ENCODE results near the gene IFNLR1.

The IFNLR1 gene

GRCh38 chr1:24150234-24151174, 36.6 kb downstream of the IFNLR1 start:
- peak; percentile 82 to 85 for DNase-seq (ENCODE audit: low read depth in 1 of 2, low spot score in 1 of 2)

GRCh38 chr1:24149866-24150233, 37.2 kb downstream of the IFNLR1 start:
- peak; percentile 13 to 51 for DNase-seq (ENCODE audit: low read depth in 1 of 2, low spot score in 1 of 2)

DNA sequence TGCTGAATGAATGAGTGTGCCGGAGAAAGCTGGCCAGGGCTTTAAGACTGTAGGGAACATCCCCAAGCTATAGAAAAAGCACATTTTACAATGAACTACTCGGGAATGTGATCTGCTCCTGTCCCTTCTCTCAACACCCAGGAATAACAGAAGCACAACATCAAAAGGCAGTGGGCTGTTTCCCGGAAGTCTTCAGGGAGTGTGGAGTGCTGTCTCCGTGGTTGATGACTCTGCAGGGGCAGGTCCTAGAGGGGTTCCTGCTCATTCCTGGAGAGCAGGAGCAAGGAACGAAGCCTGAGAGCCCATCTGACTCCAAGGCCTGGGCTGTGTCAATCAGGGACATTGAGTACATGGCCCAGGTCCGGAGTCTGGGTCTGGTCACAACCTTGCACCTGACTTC, 39.3 kb downstream of the IFNLR1 start:
- DNase-seq (ENCODE audit: low read depth in 1 of 2, low spot score in 1 of 2): no peak

GRCh38 chr1:24147194-24147593, 39.9 kb downstream of the IFNLR1 start:
- no peak for DNase-seq (ENCODE audit: low read depth in 1 of 2, low spot score in 1 of 2)

DNA sequence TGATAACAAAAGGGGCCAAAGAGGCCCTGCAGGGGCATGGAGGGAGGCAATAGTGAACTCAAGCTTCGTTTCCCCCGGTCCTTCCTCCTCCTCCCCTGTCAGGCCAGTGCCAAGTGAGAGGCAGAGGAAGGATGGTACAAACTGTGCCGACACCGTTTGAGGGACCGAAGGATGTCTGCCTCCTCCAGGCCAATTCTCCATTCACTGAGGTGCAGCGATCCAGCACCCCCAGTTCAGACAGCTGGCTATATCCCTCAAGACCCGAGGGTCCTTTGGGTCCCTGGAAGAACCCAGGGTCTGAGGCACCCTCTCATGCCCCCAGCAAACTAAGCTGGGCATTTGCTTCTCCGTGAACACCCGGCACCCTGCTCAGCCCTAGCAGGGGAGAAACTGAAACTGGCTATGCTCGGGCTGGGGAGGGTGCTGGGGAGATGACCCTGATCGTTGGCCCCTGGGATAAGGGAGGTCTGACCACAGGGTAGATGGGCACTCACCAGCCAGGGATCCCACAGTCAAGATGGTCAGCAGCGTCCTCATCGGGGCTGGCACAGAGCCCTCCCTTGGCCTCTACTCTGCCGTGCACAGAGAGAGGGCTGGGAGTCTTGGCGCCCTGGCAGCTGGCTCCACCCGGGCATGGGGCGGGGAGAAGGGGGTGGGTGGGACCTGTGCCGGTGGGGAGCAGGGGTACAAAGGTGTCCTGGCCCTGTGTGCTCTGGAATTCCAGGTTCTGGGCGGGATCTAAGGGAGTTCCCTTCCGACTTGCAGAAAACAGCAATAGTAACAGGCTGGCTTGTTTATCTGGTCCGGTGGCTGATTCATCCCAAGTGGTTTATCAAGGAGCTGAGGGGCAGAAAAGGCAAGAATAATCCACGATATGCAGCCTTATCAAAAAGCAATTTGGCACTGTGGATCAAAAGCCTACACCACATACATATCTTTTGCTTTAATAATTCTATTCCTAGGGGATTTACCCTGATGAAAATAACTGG, 44.2 kb downstream of the IFNLR1 start, which contains the start of gene IL22RA1:
IL22RA1 (minus strand) TSS at position 595 of the 989 bp plus-strand sequence; CDS start at position 537, 58 bp downstream.
- no peak for DNase-seq (ENCODE audit: low read depth in 1 of 2, low spot score in 1 of 2)

DNA sequence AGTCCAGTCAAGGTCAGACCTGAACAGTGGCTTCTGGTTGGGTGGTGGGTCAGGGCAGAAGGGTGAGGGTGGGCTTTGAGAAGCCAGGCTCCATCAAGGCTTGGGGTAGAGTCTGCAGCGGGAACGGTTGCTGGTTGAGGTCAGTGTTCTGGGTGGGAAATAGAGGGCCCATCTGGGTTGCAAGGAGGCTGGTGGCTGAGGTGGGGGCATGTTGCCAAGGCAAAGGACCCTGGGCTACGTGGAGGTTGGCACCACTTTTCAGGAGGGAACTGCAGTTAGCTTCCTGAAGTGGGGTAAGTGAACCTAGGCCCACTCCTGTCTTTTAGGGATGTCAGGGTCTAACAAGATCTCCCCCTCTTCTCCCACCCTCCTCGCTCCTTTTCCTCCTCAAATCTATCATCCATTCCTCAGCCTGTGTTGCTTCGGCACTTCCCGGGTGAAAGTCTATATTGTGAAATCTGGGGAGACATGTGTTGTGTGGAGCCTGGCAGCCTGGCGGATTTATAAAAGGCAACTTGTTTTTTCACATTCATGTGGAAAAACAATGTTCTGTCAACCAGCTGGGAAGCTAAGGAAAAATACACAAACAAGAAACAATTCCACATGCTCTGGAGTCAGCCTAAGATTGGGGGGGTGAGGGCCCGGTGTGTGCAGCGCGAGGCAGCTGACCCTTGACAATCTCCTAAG, 45.6 kb downstream of the IFNLR1 start:
- DNase-seq (ENCODE audit: low read depth in 1 of 2, low spot score in 1 of 2): no peak

GRCh38 chr1:24140741-24141181, 46.3 kb downstream of the IFNLR1 start:
- DNase-seq (ENCODE audit: low read depth in 1 of 2, low spot score in 1 of 2): no peak

DNA sequence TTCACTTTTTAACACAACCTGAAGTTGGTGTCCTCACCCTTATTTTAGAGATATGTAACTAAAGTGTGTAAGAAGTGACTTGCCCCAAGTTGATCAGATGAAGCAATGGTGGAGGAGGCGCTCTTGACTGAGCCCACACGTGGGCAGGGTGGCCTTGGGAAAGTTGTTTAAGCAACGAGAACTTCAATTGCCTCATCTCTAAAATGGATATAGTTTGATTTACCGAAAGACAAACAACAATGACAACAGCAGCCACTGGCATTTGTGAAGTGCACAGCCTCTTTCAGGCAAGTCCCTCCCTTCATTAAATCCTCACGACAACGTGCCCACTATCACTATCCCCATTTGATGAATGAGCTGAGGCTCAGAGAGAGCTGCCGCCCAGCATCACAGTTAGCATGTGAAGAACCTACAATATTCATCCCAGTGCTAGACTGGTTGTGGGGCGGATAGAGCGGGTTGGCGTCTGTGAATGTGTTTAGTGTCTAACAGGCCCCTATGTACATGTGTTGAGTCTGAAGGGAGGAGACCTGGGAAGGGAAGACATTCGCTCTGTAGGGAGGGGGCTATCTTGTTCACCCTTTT, 47.2 kb downstream of the IFNLR1 start:
- no peak for DNase-seq (ENCODE audit: low read depth in 1 of 2, low spot score in 1 of 2)

DNA sequence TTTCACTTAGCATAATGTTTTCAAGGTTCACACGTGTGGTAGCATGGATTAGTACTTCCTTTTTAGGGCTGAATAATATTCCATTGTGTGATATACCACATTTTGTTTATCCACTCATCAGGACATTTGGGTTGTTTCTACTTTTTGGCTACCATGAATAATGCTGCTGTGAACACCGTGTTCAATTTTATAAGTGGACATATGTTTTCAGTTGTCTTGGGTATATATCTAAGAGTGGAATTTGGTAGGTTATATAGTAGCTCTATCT, 47.9 kb downstream of the IFNLR1 start:
- DNase-seq (ENCODE audit: low read depth in 1 of 2, low spot score in 1 of 2): no peak

DNA sequence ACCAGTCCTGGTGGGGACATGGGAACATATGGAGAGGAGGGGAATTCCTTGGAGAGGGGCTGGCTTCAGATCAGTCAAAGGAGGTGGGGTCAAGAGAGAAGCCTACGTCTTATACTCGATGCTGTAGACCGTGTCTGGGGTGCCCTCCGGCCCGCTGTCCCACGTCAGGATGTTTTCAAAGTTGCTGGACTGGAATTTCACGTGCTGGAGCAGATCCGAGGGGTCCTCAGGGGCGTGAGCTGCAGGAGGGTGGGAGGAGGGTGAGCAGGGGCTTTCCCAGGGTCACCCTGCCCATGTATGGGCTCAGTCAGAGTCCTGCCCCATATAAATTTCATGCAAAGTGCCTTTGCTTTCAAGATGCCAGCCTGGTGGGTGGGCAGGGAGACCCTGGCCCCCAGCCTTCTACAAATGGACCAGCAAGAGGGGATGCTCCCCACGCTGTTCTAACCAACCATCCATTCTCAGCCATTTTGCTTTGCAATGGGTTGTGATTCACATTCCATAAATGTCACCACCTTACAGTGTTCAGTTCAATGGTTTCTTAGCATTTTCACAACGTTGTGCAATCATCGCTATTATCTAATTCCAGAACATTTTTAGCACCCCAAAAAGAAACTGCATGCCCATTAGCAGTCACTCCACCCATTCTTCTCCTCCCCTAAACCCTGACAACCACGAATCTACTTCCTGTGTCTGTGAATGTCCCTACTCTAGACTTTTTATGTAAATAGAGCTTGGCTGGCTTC, 48.4 kb downstream of the IFNLR1 start:
- DNase-seq (ENCODE audit: low read depth in 1 of 2, low spot score in 1 of 2): no peak

- no peak for DNase-seq (ENCODE audit: low read depth in 1 of 2, low spot score in 1 of 2)
Observed at GRCh38 chr1:24136956-24137539, 50.0 kb downstream of the IFNLR1 start.

DNA sequence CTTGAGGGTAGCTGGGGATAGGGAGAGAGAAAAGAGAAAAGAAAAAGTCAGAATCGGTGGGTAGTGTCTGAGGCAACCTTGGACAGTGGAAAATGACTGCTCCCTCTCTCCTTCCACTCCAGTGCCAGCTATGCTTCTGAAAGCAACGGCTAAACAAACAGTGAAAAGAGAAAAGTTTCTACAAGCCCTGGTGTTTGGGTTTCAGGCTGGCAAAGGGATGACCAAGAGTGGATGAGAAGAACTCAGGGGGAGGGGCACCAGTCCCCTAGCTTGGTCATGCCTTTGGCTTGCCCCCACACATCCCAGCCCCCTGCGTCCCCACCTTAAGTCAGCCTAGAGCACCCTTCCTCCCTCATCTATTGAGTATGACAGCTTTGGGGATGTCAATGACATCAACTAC, 52.7 kb downstream of the IFNLR1 start:
- DNase-seq (ENCODE audit: low read depth in 1 of 2, low spot score in 1 of 2): no peak

DNA sequence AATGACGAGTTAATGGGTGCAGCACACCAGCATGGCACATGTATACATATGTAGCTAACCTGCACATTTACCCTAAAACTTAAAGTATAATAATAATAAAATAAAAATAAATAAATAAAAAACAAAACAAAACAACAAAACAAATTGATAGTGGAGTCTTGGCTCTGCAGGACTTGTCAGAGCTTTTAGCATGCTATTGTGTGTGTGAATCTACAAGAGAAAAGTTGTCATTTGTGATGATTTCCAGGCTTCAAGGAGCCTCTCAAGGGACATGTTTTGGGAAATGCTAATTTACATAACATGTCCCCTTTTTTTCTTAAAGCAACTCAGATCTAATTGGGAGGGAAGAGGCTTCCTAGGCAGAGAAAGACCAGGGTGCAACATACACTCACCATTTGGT, 53.3 kb downstream of the IFNLR1 start:
- no peak for DNase-seq (ENCODE audit: low read depth in 1 of 2, low spot score in 1 of 2)

DNA sequence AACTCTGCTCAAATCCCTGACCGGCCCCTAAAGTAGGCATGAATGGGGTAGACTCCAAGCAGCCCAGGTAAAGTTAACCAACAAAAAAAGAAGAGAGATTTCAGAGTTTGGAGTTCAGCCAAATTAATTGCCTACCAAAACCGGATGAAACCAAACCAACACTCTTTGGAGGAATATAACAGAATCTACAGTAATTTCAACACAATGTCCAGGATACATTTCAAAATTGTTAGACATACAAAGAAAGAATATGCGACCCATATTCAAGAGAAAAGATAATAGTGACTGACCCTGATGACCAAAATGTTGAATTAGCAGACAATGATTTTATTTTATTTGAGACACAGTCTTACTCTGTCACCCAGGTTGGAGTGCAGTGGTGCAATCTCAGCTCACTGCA, 56.7 kb downstream of the IFNLR1 start:
- no peak for DNase-seq (ENCODE audit: low read depth in 1 of 2, low spot score in 1 of 2)

DNA sequence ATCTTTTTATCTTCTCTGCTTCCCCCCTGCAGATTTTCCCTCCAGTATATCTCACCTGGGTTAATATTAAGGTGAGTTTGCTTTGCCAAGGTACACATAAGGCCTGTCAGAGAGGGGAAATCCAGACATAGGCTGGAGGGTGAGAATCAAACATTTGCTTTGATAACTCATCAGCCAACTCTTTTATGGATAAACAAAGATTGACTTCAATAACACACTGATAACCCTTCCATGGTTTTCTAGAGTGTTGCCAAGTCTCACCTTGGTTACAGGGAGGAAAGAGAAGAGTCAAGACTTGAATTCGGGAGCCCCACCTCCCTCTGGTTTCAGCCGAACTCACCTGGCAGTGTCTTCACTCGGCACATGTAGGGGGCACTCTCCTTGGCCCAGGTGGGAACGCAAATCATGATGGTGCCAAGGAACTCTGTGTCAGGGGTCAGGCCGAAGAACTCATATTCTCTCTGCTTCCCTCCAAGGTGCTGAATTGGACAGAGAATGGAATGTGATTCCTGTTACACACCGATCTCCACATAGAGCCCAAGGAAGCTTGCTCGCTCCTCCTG, 59.2 kb downstream of the IFNLR1 start:
- DNase-seq (ENCODE audit: low read depth in 1 of 2, low spot score in 1 of 2): no peak

GRCh38 chr1:24127134-24127800, 59.8 kb downstream of the IFNLR1 start:
- DNase-seq (ENCODE audit: low read depth in 1 of 2, low spot score in 1 of 2): no peak

DNA sequence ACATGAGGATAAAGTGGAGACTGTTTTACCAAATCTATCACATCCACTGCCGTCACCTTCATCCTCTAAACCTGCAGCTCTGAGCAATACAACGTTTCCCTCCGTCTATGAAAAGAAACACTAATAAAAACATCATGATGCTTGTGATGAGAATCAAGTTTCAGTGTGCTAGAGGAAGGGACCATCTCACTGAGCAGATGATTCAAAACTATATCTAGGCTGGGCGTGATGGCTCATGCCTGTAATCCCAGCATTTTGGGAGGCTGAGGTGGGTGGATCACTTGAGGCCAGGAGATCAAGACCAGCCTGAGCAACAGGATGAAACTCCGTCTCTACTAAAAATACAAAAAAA, 60.4 kb downstream of the IFNLR1 start:
- DNase-seq (ENCODE audit: low read depth in 1 of 2, low spot score in 1 of 2): no peak

GRCh38 chr1:24126018-24126671, 60.9 kb downstream of the IFNLR1 start:
- no peak for DNase-seq (ENCODE audit: low read depth in 1 of 2, low spot score in 1 of 2)

GRCh38 chr1:24125456-24125855, 61.6 kb downstream of the IFNLR1 start:
- DNase-seq (ENCODE audit: low read depth in 1 of 2, low spot score in 1 of 2): no peak

All from activated CD4-positive, alpha-beta T cell treated with anti-CD3 and anti-CD28 coated beads, Interleukin-2, amount 50 U/mL, for 24 hours (primary cell).